GM12891 (cell line): Measurements from ENCODE around the gene SSBP2. TPM values are rescaled to one million over a fixed set of nuclear protein-coding genes. Genes with fewer than 3 reads are reported as not detected.

Experiments
- DNase-seq: peaks from one replicate; pipeline ENCODE4 v3.0.0; 2011; ENCODE audit warnings: low spot score; ENCODE audit not compliant: insufficient read length
- FAIRE-seq: peaks from 2 replicates; lab custom pipeline; 2011; peaks lifted over from hg19 to GRCh38; lab: Jason Lieb, UNC
- PAX5 ChIP-seq: IDR thresholded peaks from 2 replicates; pipeline ENCODE4 v1.6.1; 2011; ENCODE audit warnings: low read length, moderate library complexity, mild to moderate bottlenecking; ENCODE audit not compliant: insufficient read depth, severe bottlenecking
- POLR2A ChIP-seq: IDR thresholded peaks from 2 replicates; pipeline ENCODE4 v1.6.1; 2011; ENCODE audit warnings: low read depth, low read length, control low read depth
- POLR2AphosphoS5 ChIP-seq: IDR thresholded peaks from 2 replicates; pipeline ENCODE4 v1.6.1; 2011; ENCODE audit warnings: low read depth, low read length, control low read depth
- POU2F2 ChIP-seq: IDR thresholded peaks from 2 replicates; pipeline ENCODE4 v1.6.1; 2011; ENCODE audit warnings: low read depth, mild to moderate bottlenecking, control low read depth, low read length, moderate library complexity
- SPI1 ChIP-seq: IDR thresholded peaks from 2 replicates; pipeline ENCODE4 v1.6.1; 2011; ENCODE audit warnings: low read depth, low read length, control low read depth
- TAF1 ChIP-seq: IDR thresholded peaks from 2 replicates; pipeline ENCODE4 v1.6.1; 2011; ENCODE audit warnings: low read depth, low read length, control low read depth
- polyA plus RNA-seq: library from polyadenylated mRNA; unstranded; fragments of >200 nt; gene quantifications from one replicate; pipeline ENCODE4 v1.2.1, GENCODE V29; 2012; ENCODE audit warnings: low read depth, missing spikeins, inconsistent platforms; ENCODE audit not compliant: missing spikeins

The SSBP2 gene
- polyA plus RNA-seq = 48.3 TPM

GRCh38 chr5:81751009-81751835 lies at the start of gene SSBP2:
Gene SSBP2 (minus strand): TSS chr5:81751097. CDS start chr5:81751042, 55 bp downstream.
- peak; percentile 99 for FAIRE-seq
- DNase-seq = peak; percentile 79
- TF ChIP-seq POLR2AphosphoS5 (no peak), POU2F2 (peak; percentile 59; the same call in 1 of the 2 replicates), PAX5 (peak; percentile 79), TAF1 (peak; percentile 72)

- TF ChIP-seq POU2F2 (no peak), SPI1 (no peak)
- DNase-seq = no peak
- no peak for FAIRE-seq
Observed at GRCh38 chr5:81795666-81796065, 44.8 kb upstream of the SSBP2 start.

- no peak for DNase-seq
- TF ChIP-seq POU2F2 (no peak), SPI1 (no peak), PAX5 (no peak), POLR2AphosphoS5 (no peak), POLR2A (no peak), TAF1 (no peak)
- no peak for FAIRE-seq
Observed at GRCh38 chr5:81794226-81794625, 43.3 kb upstream of the SSBP2 start.

GRCh38 chr5:81790336-81790735 lies 39.4 kb upstream of the SSBP2 start:
- DNase-seq (no peak), FAIRE-seq (no peak)
- TF ChIP-seq POLR2A = no peak
- no peak for TF ChIP-seq PAX5
- no peak for TF ChIP-seq POLR2AphosphoS5
- TF ChIP-seq SPI1 = no peak
- no peak for TF ChIP-seq POU2F2
- no peak for TF ChIP-seq TAF1

GRCh38 chr5:81789033-81789432 lies 38.1 kb upstream of the SSBP2 start:
- TF ChIP-seq SPI1 (no peak), POU2F2 (no peak), PAX5 (no peak), TAF1 (no peak), POLR2A (no peak), POLR2AphosphoS5 (no peak)
- DNase-seq = no peak
- no peak for FAIRE-seq

- FAIRE-seq (no peak), DNase-seq (no peak)
- TF ChIP-seq SPI1 (no peak), POLR2AphosphoS5 (no peak), POLR2A (no peak), PAX5 (no peak), TAF1 (no peak), POU2F2 (no peak)
Observed at GRCh38 chr5:81788329-81788728, 37.4 kb upstream of the SSBP2 start.

- no peak for TF ChIP-seq SPI1
- no peak for TF ChIP-seq TAF1
- no peak for TF ChIP-seq POU2F2
- no peak for TF ChIP-seq POLR2AphosphoS5
- TF ChIP-seq PAX5 = no peak
- TF ChIP-seq POLR2A = no peak
- DNase-seq (no peak), FAIRE-seq (no peak)
Observed at GRCh38 chr5:81787474-81788242, 36.8 kb upstream of the SSBP2 start.

- DNase-seq (no peak), FAIRE-seq (no peak)
- TF ChIP-seq SPI1 (no peak), TAF1 (no peak), POLR2A (no peak), PAX5 (no peak), POU2F2 (no peak), POLR2AphosphoS5 (no peak)
Observed at GRCh38 chr5:81786991-81787390, 36.1 kb upstream of the SSBP2 start.

- FAIRE-seq (no peak), DNase-seq (no peak)
- TF ChIP-seq TAF1 (no peak), POU2F2 (no peak), POLR2AphosphoS5 (no peak), SPI1 (no peak)
Observed at GRCh38 chr5:81786496-81786895, 35.6 kb upstream of the SSBP2 start.
